Measurements from ENCODE around the gene NHSL1. TPM values are rescaled to one million over a fixed set of nuclear protein-coding genes. Genes with fewer than 3 reads are reported as not detected.

Gene NHSL1
- total RNA-seq, 1 donor from 2014 or later, result 33.5 TPM

GRCh38 chr6:138404666-138405337 is 94.5 kb downstream of the NHSL1 start:
- peak overlapping the region; percentile 85 for H3K9ac ChIP-seq (ENCODE audit: low read length)
- Mint-ChIP-seq H3K4me3 (ENCODE audit: unreplicated experiment) (peak overlapping the region; percentile 90), H3K27me3 (ENCODE audit: low read depth, unreplicated experiment) (no peaks in the 10 kb centered on the region), H3K36me3 (ENCODE audit: low read depth, unreplicated experiment) (peaks cover 9% of the 10 kb centered on the region), H3K4me1 (ENCODE audit: low read depth, unreplicated experiment) (no peaks in the 10 kb centered on the region), H3K27ac (ENCODE audit: unreplicated experiment) (peak overlapping the region; percentile 34), H3K9me3 (ENCODE audit: unreplicated experiment) (no peaks in the 10 kb centered on the region)
- H3K9me3 ChIP-seq (ENCODE audit: insufficient read depth, low read depth, low read length), result no peaks in the 10 kb centered on the region
- peaks cover 17% of the 10 kb centered on the region for H3K36me3 ChIP-seq (ENCODE audit: insufficient read depth, low read length)
- H3K4me2 ChIP-seq (ENCODE audit: low read length), result peak overlapping the region; percentile 92
- FAIRE-seq, result no peak
- peak overlapping the region; percentile 44 for H3K27ac ChIP-seq (ENCODE audit: low read depth, low read length)
- DNase-seq (ENCODE audit: low read depth), result no peak
- H2AFZ ChIP-seq (ENCODE audit: low read depth, low read length), result peak overlapping the region; percentile 85
- no peaks in the 10 kb centered on the region for H3K27me3 ChIP-seq (ENCODE audit: insufficient read depth, low read length)
- peak overlapping the region; percentile 75 for H3K4me3 ChIP-seq (ENCODE audit: insufficient read depth, low read depth, low read length)
- H3K79me2 ChIP-seq (ENCODE audit: insufficient read depth, low read length), result no peaks in the 10 kb centered on the region
- no peaks in the 10 kb centered on the region for H4K20me1 ChIP-seq (ENCODE audit: insufficient read depth, low read length)
- no peak for TF ChIP-seq EZH2 (IDR thresholded peaks at IDR 0.05; ENCODE audit: insufficient read depth, low read length)
- no peak for TF ChIP-seq CTCF (IDR thresholded peaks at IDR 0.05; ENCODE audit: insufficient read depth, low read depth, low read length)
- peaks cover 3% of the 10 kb centered on the region for H3K4me1 ChIP-seq (ENCODE audit: insufficient read depth, low read length)

DNA sequence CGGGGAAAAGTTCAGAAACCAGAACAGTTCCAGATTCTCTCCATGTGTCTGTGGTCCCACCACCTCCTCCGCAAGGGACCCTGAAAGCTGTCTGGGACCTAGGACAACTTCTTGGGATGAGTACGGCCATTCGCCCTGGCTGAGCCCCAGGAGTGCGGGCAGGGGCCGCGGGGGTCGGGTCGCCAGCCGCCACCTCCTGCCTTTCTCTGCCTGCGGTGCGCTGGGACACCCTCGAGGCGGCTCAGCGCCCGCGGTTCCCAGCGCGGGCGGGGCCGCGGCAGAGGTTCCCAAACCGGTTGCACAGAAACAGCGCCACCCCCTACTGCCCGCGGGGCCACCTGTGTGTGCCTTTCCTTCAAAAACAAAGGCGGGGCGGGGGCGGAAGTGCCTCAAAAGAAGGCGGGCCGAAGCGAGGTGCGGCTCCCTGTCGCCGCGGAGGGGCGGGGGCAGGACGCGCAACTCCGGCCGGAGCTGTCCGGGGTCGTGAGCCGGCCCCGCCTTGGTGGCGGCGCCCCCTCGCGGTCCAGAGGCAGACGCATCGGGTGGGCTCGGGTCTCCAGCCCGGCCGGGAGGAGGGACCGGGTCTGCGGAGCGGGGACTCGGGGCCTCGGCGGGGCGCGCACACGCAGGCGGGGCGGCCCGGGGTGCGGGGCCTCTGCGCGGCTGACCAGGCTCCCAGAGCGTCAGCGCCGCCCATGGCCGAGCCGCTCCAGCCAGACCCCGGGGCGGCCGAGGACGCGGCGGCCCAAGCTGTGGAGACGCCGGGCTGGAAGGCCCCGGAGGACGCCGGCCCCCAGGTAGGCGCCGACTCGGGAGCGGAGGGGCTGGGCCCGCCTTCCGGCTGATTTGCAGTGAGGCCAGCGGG is 95.3 kb downstream of the NHSL1 start, which contains the start of gene HEBP2:
Gene HEBP2 (plus strand): TSS at position 423 of the 865 bp plus-strand sequence. CDS start 273 bp downstream, at position 696.
- H3K4me1 ChIP-seq (ENCODE audit: insufficient read depth, low read length), result peaks cover 3% of the 10 kb centered on the region
- no peaks in the 10 kb centered on the region for H3K27me3 Mint-ChIP-seq (ENCODE audit: low read depth, unreplicated experiment)
- no peaks in the 10 kb centered on the region for H3K4me1 Mint-ChIP-seq (ENCODE audit: low read depth, unreplicated experiment)
- H3K4me3 ChIP-seq (ENCODE audit: insufficient read depth, low read depth, low read length), result peak within 1 kb of the TSS; percentile 75
- peak within 1 kb of the TSS; percentile 90 for H3K4me3 Mint-ChIP-seq (ENCODE audit: unreplicated experiment)
- peak within 1 kb of the TSS; percentile 92 for H3K4me2 ChIP-seq (ENCODE audit: low read length)
- H3K9ac ChIP-seq (ENCODE audit: low read length), result peak within 1 kb of the TSS; percentile 85
- H3K27ac ChIP-seq (ENCODE audit: low read depth, low read length), result peak within 1 kb of the TSS; percentile 44
- H3K9me3 Mint-ChIP-seq (ENCODE audit: unreplicated experiment), result no peaks in the 10 kb centered on the region
- H3K27ac Mint-ChIP-seq (ENCODE audit: unreplicated experiment), result peak within 1 kb of the TSS; percentile 34
- H3K27me3 ChIP-seq (ENCODE audit: insufficient read depth, low read length), result no peaks in the 10 kb centered on the region
- no peaks in the 10 kb centered on the region for H3K79me2 ChIP-seq (ENCODE audit: insufficient read depth, low read length)
- DNase-seq (ENCODE audit: low read depth), result peak; percentile 71
- TF ChIP-seq CTCF (IDR thresholded peaks at IDR 0.05; ENCODE audit: insufficient read depth, low read depth, low read length), result no peak
- TF ChIP-seq EZH2 (IDR thresholded peaks at IDR 0.05; ENCODE audit: insufficient read depth, low read length), result no peak
- peaks cover 6% of the 10 kb centered on the region for H3K36me3 Mint-ChIP-seq (ENCODE audit: low read depth, unreplicated experiment)
- no peaks in the 10 kb centered on the region for H3K9me3 ChIP-seq (ENCODE audit: insufficient read depth, low read depth, low read length)
- H2AFZ ChIP-seq (ENCODE audit: low read depth, low read length), result peak within 1 kb of the TSS; percentile 85
- peaks cover 14% of the 10 kb centered on the region for H3K36me3 ChIP-seq (ENCODE audit: insufficient read depth, low read length)
- no peak for FAIRE-seq
- H4K20me1 ChIP-seq (ENCODE audit: insufficient read depth, low read length), result no peaks in the 10 kb centered on the region

Data from astrocyte (in vitro differentiated cells and primary cell).